GM19193 (cell line): ENCODE results near the gene AUTS2.

Experiments
- POLR2A ChIP-seq: IDR thresholded peaks from 4 replicates; pipeline ENCODE4 v1.6.1; 2011; ENCODE audit not compliant: insufficient read depth, insufficient read length; ENCODE audit errors: extremely low read depth

The AUTS2 gene

GRCh38 chr7:70632400-70632799 lies 1034.1 kb downstream of the AUTS2 start:
- TF ChIP-seq POLR2A = no peak

GRCh38 chr7:70634071-70634470 lies 1035.8 kb downstream of the AUTS2 start:
- TF ChIP-seq POLR2A = no peak

GRCh38 chr7:70634610-70635068 lies 1036.4 kb downstream of the AUTS2 start:
- TF ChIP-seq POLR2A = no peak

- no peak for TF ChIP-seq POLR2A
Observed at GRCh38 chr7:70635633-70636032, 1037.4 kb downstream of the AUTS2 start.

- no peak for TF ChIP-seq POLR2A
Observed at GRCh38 chr7:70636169-70636568, 1037.9 kb downstream of the AUTS2 start.

GRCh38 chr7:70637726-70638125 lies 1039.5 kb downstream of the AUTS2 start:
- no peak for TF ChIP-seq POLR2A

- TF ChIP-seq POLR2A = no peak
Observed at GRCh38 chr7:70638158-70639107, 1040.2 kb downstream of the AUTS2 start.

- no peak for TF ChIP-seq POLR2A
Observed at GRCh38 chr7:70640266-70640833, 1042.1 kb downstream of the AUTS2 start.

- TF ChIP-seq POLR2A = no peak
Observed at GRCh38 chr7:70641882-70642281, 1043.6 kb downstream of the AUTS2 start.

GRCh38 chr7:70645279-70645678 lies 1047.0 kb downstream of the AUTS2 start:
- TF ChIP-seq POLR2A = no peak

GRCh38 chr7:70645876-70646351 lies 1047.6 kb downstream of the AUTS2 start:
- TF ChIP-seq POLR2A = no peak

GRCh38 chr7:70646536-70647248 lies 1048.4 kb downstream of the AUTS2 start:
- TF ChIP-seq POLR2A = no peak

GRCh38 chr7:70647801-70648498 lies 1049.7 kb downstream of the AUTS2 start:
- no peak for TF ChIP-seq POLR2A

- no peak for TF ChIP-seq POLR2A
Observed at GRCh38 chr7:70649323-70649722, 1051.0 kb downstream of the AUTS2 start.

- no peak for TF ChIP-seq POLR2A
Observed at GRCh38 chr7:70654146-70654545, 1055.9 kb downstream of the AUTS2 start.

- no peak for TF ChIP-seq POLR2A
Observed at GRCh38 chr7:70654979-70655378, 1056.7 kb downstream of the AUTS2 start.

GRCh38 chr7:70655694-70656093 lies 1057.4 kb downstream of the AUTS2 start:
- TF ChIP-seq POLR2A = no peak
